NK-92 (cell line): ENCODE results near the gene RHOXF2.
"Not testable (repeated sequence)": the region's sequence is repeated elsewhere in the genome, so short reads cannot be mapped to it uniquely, and the experiment has no call there.

Experiments
- DNase-seq: peaks from one replicate; lab custom pipeline; 2025; ENCODE audit not compliant: unreplicated experiment; lab: John Stamatoyannopoulos, UW

Gene RHOXF2

GRCh38 chrX:120158313-120158712 is at the start of gene RHOXF2:
Gene RHOXF2, plus strand, starts transcription at chrX:120158613. Its CDS starts 138 bp downstream, at chrX:120158751.
- not testable (repeated sequence) for DNase-seq

- DNase-seq = no peak
Observed at GRCh38 chrX:120109378-120109777, 49.0 kb upstream of the RHOXF2 start.

- DNase-seq = no peak
Observed at GRCh38 chrX:120111611-120112010, 46.8 kb upstream of the RHOXF2 start.

- DNase-seq = no peak
Observed at GRCh38 chrX:120115438-120115963, 42.9 kb upstream of the RHOXF2 start, which contains the start of gene RHOXF1. Gene RHOXF1, minus strand, starts transcription at chrX:120115913. Its CDS starts 51 bp downstream, at chrX:120115862.

- DNase-seq = no peak
Observed at GRCh38 chrX:120120223-120120622, 38.2 kb upstream of the RHOXF2 start.

- no peak for DNase-seq
Observed at GRCh38 chrX:120125444-120125843, 33.0 kb upstream of the RHOXF2 start.

- DNase-seq = not testable (repeated sequence)
Observed at GRCh38 chrX:120128306-120128846, 30.0 kb upstream of the RHOXF2 start.

- DNase-seq = no peak
Observed at GRCh38 chrX:120136128-120136527, 22.3 kb upstream of the RHOXF2 start.

GRCh38 chrX:120136840-120137239 is 21.6 kb upstream of the RHOXF2 start:
- no peak for DNase-seq

- no peak for DNase-seq
Observed at GRCh38 chrX:120137439-120137838, 21.0 kb upstream of the RHOXF2 start.

GRCh38 chrX:120140293-120140981 is 18.0 kb upstream of the RHOXF2 start:
- no peak for DNase-seq

- DNase-seq = no peak
Observed at GRCh38 chrX:120144178-120144844, 14.1 kb upstream of the RHOXF2 start.

GRCh38 chrX:120145295-120145925 is 13.0 kb upstream of the RHOXF2 start:
- no peak for DNase-seq

GRCh38 chrX:120146323-120146722 is 12.1 kb upstream of the RHOXF2 start:
- DNase-seq = not testable (repeated sequence)

GRCh38 chrX:120147537-120147936 is 10.9 kb upstream of the RHOXF2 start:
- DNase-seq = no peak

- DNase-seq = not testable (repeated sequence)
Observed at GRCh38 chrX:120150109-120150744, 8.2 kb upstream of the RHOXF2 start.

GRCh38 chrX:120159086-120159485 is 673 bp downstream of the RHOXF2 start:
- not testable (repeated sequence) for DNase-seq

- DNase-seq = not testable (repeated sequence)
Observed at GRCh38 chrX:120193254-120193653, 34.8 kb downstream of the RHOXF2 start.

GRCh38 chrX:120193720-120194119 is 35.3 kb downstream of the RHOXF2 start:
- DNase-seq = not testable (repeated sequence)

GRCh38 chrX:120195786-120196185 is 37.4 kb downstream of the RHOXF2 start:
- DNase-seq = not testable (repeated sequence)
